ENCODE results near the gene SYNM.

- TF ChIP-seq, protein P1, sequence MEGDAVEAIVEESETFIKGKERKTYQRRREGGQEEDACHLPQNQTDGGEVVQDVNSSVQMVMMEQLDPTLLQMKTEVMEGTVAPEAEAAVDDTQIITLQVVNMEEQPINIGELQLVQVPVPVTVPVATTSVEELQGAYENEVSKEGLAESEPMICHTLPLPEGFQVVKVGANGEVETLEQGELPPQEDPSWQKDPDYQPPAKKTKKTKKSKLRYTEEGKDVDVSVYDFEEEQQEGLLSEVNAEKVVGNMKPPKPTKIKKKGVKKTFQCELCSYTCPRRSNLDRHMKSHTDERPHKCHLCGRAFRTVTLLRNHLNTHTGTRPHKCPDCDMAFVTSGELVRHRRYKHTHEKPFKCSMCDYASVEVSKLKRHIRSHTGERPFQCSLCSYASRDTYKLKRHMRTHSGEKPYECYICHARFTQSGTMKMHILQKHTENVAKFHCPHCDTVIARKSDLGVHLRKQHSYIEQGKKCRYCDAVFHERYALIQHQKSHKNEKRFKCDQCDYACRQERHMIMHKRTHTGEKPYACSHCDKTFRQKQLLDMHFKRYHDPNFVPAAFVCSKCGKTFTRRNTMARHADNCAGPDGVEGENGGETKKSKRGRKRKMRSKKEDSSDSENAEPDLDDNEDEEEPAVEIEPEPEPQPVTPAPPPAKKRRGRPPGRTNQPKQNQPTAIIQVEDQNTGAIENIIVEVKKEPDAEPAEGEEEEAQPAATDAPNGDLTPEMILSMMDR (IDR thresholded peaks at IDR 0.05; ENCODE audit: poor library complexity, severe bottlenecking), result peak; percentile 83
- TF ChIP-seq RAD21 (conservative IDR thresholded peaks at IDR 0.05), result peak; percentile 84
- TF ChIP-seq, protein P2, sequence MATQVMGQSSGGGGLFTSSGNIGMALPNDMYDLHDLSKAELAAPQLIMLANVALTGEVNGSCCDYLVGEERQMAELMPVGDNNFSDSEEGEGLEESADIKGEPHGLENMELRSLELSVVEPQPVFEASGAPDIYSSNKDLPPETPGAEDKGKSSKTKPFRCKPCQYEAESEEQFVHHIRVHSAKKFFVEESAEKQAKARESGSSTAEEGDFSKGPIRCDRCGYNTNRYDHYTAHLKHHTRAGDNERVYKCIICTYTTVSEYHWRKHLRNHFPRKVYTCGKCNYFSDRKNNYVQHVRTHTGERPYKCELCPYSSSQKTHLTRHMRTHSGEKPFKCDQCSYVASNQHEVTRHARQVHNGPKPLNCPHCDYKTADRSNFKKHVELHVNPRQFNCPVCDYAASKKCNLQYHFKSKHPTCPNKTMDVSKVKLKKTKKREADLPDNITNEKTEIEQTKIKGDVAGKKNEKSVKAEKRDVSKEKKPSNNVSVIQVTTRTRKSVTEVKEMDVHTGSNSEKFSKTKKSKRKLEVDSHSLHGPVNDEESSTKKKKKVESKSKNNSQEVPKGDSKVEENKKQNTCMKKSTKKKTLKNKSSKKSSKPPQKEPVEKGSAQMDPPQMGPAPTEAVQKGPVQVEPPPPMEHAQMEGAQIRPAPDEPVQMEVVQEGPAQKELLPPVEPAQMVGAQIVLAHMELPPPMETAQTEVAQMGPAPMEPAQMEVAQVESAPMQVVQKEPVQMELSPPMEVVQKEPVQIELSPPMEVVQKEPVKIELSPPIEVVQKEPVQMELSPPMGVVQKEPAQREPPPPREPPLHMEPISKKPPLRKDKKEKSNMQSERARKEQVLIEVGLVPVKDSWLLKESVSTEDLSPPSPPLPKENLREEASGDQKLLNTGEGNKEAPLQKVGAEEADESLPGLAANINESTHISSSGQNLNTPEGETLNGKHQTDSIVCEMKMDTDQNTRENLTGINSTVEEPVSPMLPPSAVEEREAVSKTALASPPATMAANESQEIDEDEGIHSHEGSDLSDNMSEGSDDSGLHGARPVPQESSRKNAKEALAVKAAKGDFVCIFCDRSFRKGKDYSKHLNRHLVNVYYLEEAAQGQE (IDR thresholded peaks at IDR 0.05; ENCODE audit: borderline replicate concordance), result no peak
- no peak for TF ChIP-seq EZH2 (IDR thresholded peaks at IDR 0.05; ENCODE audit: borderline replicate concordance, insufficient read depth, low read length, poor library complexity, severe bottlenecking)
- no peak for TF ChIP-seq POLR2AphosphoS5 (IDR thresholded peaks at IDR 0.05)
- TF ChIP-seq SMC3 (conservative IDR thresholded peaks at IDR 0.05; ENCODE audit: poor library complexity), result peak; percentile 85
- TF ChIP-seq EP300 (conservative IDR thresholded peaks at IDR 0.05; ENCODE audit: poor library complexity, severe bottlenecking), result no peak
- no peak for TF ChIP-seq MXI1 (conservative IDR thresholded peaks at IDR 0.05; ENCODE audit: poor library complexity, severe bottlenecking)
- TF ChIP-seq TAF1 (IDR thresholded peaks at IDR 0.05; ENCODE audit: low read depth), result no peak
Observed at GRCh38 chr15:99076555-99077308, 28.1 kb upstream of the SYNM start.
